GM12878 (cell line): ENCODE measurements around the gene KDM3B. TPM values are rescaled to one million over a fixed set of nuclear protein-coding genes. Genes with fewer than 3 reads are reported as not detected.

ENCODE experiments used
- ATAC-seq: fragments of 200-7000 bp; cut with Tn5 transposase; 3 replicates; pipeline ENCODE4 v1.9.1; 2020; ENCODE audit warnings: mild to moderate bottlenecking, moderate library complexity
- BruUV-seq: library from RNA; stranded (reverse); fragments of 400-500 nt; replicated peaks from 2 replicates; lab custom pipeline; 2021; lab: Mats Ljungman, UMichigan
- CTCF ChIA-PET: fragments of 300-600 bp; sonication (Branson Sonifier 250); formaldehyde crosslinking; extraction: SDS; loops from one replicate; lab custom pipeline; 2021; ENCODE audit warnings: inconsistent platforms; lab: Yijun Ruan, JAX
- POLR2A ChIA-PET: fragments of 350-600 bp; formaldehyde crosslinking; extraction: SDS; loops from one replicate; lab custom pipeline; 2021; ENCODE audit warnings: inconsistent platforms; lab: Charles Lee
- RAD21 ChIA-PET: fragments of 300-600 bp; sonication (Branson Sonifier 250); formaldehyde crosslinking; loops from one replicate; lab custom pipeline; 2023; ENCODE audit warnings: antibody characterized with exemption; ENCODE audit not compliant: unreplicated experiment; lab: Charles Lee
- SMC1A ChIA-PET: fragments of 300-600 bp; sonication (Branson Sonifier 250); formaldehyde crosslinking; loops from one replicate; lab custom pipeline; 2023; ENCODE audit not compliant: unreplicated experiment, uncharacterized antibody; lab: Charles Lee
- DNase-seq: peaks from one replicate; pipeline ENCODE4 v3.0.0-alpha.2; 2011; ENCODE audit warnings: low read depth, low spot score
- FAIRE-seq: peaks from 3 replicates; lab custom pipeline; 2011; peaks lifted over from hg19 to GRCh38; lab: Jason Lieb, UNC
- H2AFZ ChIP-seq: 2 replicates; pipeline ENCODE4 v1.6.0; 2011; ENCODE audit warnings: low read depth, low read length, control low read depth; ENCODE audit not compliant: control insufficient read depth
- H3K27ac ChIP-seq: 2 replicates; pipeline ENCODE4 v1.5.1; 2011; ENCODE audit warnings: control low read depth; ENCODE audit not compliant: control insufficient read depth, insufficient read depth
- H3K27me3 ChIP-seq, 2 experiments: replicated peaks in 1 of 2; 2 replicates each; pipeline versions ENCODE4 v1.6.0 to v1.6.1; 2011; ENCODE audit warnings: low read length in 1 of 2; ENCODE audit not compliant: control insufficient read depth in 2 of 2, insufficient read depth in 2 of 2
- H3K36me3 ChIP-seq, 2 experiments: 2 replicates each; pipeline ENCODE4 v1.5.1; 2011; ENCODE audit warnings: low read length in 1 of 2; ENCODE audit not compliant: control insufficient read depth in 2 of 2, insufficient read depth in 2 of 2
- H3K4me1 ChIP-seq: 2 replicates; pipeline ENCODE4 v1.6.1; 2011; ENCODE audit warnings: mild to moderate bottlenecking, low read length, moderate library complexity, mixed read lengths; ENCODE audit not compliant: control insufficient read depth, insufficient read depth
- H3K4me2 ChIP-seq: 2 replicates; pipeline ENCODE4 v1.6.0; 2011; ENCODE audit warnings: control low read depth; ENCODE audit not compliant: control insufficient read depth, insufficient read depth
- H3K4me3 ChIP-seq: fragments of 200-600 bp; sonication (generic); 2 replicates; pipeline ENCODE4 v1.5.1; 2016
- H3K79me2 ChIP-seq: 2 replicates; pipeline ENCODE4 v1.6.0; 2011; ENCODE audit warnings: low read length; ENCODE audit not compliant: control insufficient read depth, insufficient read depth
- H3K9ac ChIP-seq: 2 replicates; pipeline ENCODE4 v1.8.0; 2011; ENCODE audit warnings: low read length, control low read depth, mixed read lengths; ENCODE audit not compliant: control insufficient read depth, insufficient read depth
- H3K9me3 ChIP-seq: replicated peaks from 3 replicates; pipeline ENCODE4 v1.5.1; 2011; ENCODE audit warnings: mild to moderate bottlenecking, low read length; ENCODE audit not compliant: control insufficient read depth, insufficient read depth
- H4K20me1 ChIP-seq: 2 replicates; pipeline ENCODE4 v1.6.0; 2011; ENCODE audit not compliant: control insufficient read depth, insufficient read depth
- ATF3 ChIP-seq: IDR thresholded peaks from 2 replicates; pipeline ENCODE4 v1.6.1; 2011; ENCODE audit warnings: low read depth, mild to moderate bottlenecking, low read length, moderate library complexity, borderline replicate concordance; ENCODE audit errors: extremely low read depth
- CBX5 ChIP-seq: sonication (generic); IDR thresholded peaks from 2 replicates; pipeline ENCODE4 v1.6.1; 2016; ENCODE audit warnings: low read depth, moderate library complexity, mild to moderate bottlenecking, inconsistent platforms
- CHD2 ChIP-seq: IDR thresholded peaks from 2 replicates; pipeline ENCODE4 v1.6.1; 2011; ENCODE audit warnings: low read depth, low read length, improper control_type of control experiment, borderline replicate concordance
- HDAC6 ChIP-seq: fragments of 200-600 bp; sonication (generic); IDR thresholded peaks from one replicate; pipeline ENCODE4 v1.8.0; 2017; ENCODE audit warnings: antibody characterized with exemption; ENCODE audit not compliant: unreplicated experiment
- NBN ChIP-seq: fragments of 450-650 bp; IDR thresholded peaks from 2 replicates; pipeline ENCODE4 v1.6.1; 2016
- NFYA ChIP-seq: IDR thresholded peaks from 2 replicates; pipeline ENCODE4 v1.6.1; 2011; ENCODE audit warnings: low read depth, mild to moderate bottlenecking, low read length, improper control_type of control experiment, borderline replicate concordance
- RELA ChIP-seq: fragments of 450-650 bp; IDR thresholded peaks from 2 replicates; pipeline ENCODE4 v1.8.0; 2014; ENCODE audit warnings: borderline replicate concordance; ENCODE audit not compliant: partially characterized antibody
- SMC3 ChIP-seq: IDR thresholded peaks from 2 replicates; pipeline ENCODE4 v1.6.1; 2011; ENCODE audit warnings: low read length, improper control_type of control experiment, borderline replicate concordance
- YY1 ChIP-seq: IDR thresholded peaks from 2 replicates; pipeline ENCODE4 v1.6.1; 2011; ENCODE audit warnings: low read depth, mild to moderate bottlenecking, low read length
- ZSCAN29 ChIP-seq: fragments of 450-650 bp; IDR thresholded peaks from 2 replicates; pipeline ENCODE4 v1.6.1; 2017; ENCODE audit warnings: mild to moderate bottlenecking, moderate library complexity
- WGBS: methylation state at CpG from one replicate; pipeline ENCODE4 v1.1.6; 2016; ENCODE audit warnings: low lambda C conversion rate; ENCODE audit not compliant: insufficient replicate concordance, insufficient coverage; ENCODE audit errors: missing lambda C conversion rate; 5-methylcytosine and 5-hydroxymethylcytosine counted together
- in situ Hi-C: fragments of 300-500 bp; cut with MboI; formaldehyde crosslinking; loops from 9 replicates; pipeline ENCODE4 v1.14.3; 2018; ENCODE audit warnings: mixed read lengths
- intact Hi-C: fragments of 100-400 bp; cut with micrococcal nuclease; formaldehyde crosslinking; loops from one replicate; pipeline ENCODE4 v1.14.2; 2022; ENCODE audit not compliant: unreplicated experiment
- polyA plus RNA-seq, 11 experiments: library from polyadenylated mRNA; depleted of rRNA in 4 of 11; unstranded in 6 of 11; stranded (reverse) in 5 of 11; fragments of >200 nt; fragmentation: Nextera tagmentation in 4 of 11; fragmentation: Illumina TruSeq in 1 of 11; extraction: Ambion mirVana in 4 of 11; extraction: Trizol in 1 of 11; gene quantifications; 1 replicate in 1 of 11; 2 replicates in 10 of 11; pipeline versions ENCODE4 v1.2.1 to v1.2.3, GENCODE V29; 2011 to 2016; ENCODE audit warnings: inconsistent platforms in 2 of 11, missing spikeins in 2 of 11, low read depth in 1 of 11
- total RNA-seq, 4 experiments: library from RNA; depleted of rRNA in 3 of 4; stranded (reverse); fragments of >200 nt in 3 of 4; fragmentation: Illumina TruSeq in 1 of 4; extraction: Trizol in 1 of 4; gene quantifications; 2 replicates each; pipeline versions ENCODE4 v1.2.1 to v1.2.3, GENCODE V29; 2013 to 2021

The KDM3B gene
- total and polyA plus RNA-seq, 10 of the 15 experiments (the other 5 are each of a cell fraction or from before 2014, with no cell fraction given), result 8.5 to 45.7 (median 29.0) TPM

GRCh38 chr5:138454121-138454520 lies 101.6 kb downstream of the KDM3B start:
- ChIA-PET POLR2A (no interaction called here), CTCF (interaction anchor here (0.9 to 2.3 kb wide), 3 partner anchors 9 to 94 kb away, joined by 3 to 6 read pairs (median 4); no protein-coding TSS in a partner anchor), RAD21 (interaction anchor here (1.1 kb wide), 1 partner anchor 49 kb away, joined by 3 read pairs; no protein-coding TSS in a partner anchor), SMC1A (interaction anchor here (1.1 kb wide), 1 partner anchor 9 kb away, joined by 4 read pairs; no protein-coding TSS in a partner anchor)
- TF ChIP-seq SMC3 (no peak), HDAC6 (no peak), NBN (no peak), CBX5 (no peak), NFYA (no peak), YY1 (no peak), ZSCAN29 (no peak), CHD2 (no peak), ATF3 (no peak), RELA (no peak)
- no peak for DNase-seq
- Histone ChIP-seq H4K20me1 (no peaks in the 10 kb centered on the region), H3K4me2 (no peak overlapping the region), H3K27me3 (no peaks in the 10 kb centered on the region; a peak in 1 of 4 replicates), H3K79me2 (no peaks in the 10 kb centered on the region), H2AFZ (no peak overlapping the region), H3K4me3 (no peak overlapping the region), H3K36me3 (no peaks in the 10 kb centered on the region), H3K9me3 (no peaks in the 10 kb centered on the region), H3K4me1 (peaks cover 5% of the 10 kb centered on the region), H3K27ac (no peak overlapping the region), H3K9ac (no peak overlapping the region)
- in situ Hi-C loops (no loop called here), intact Hi-C loops (no loop called here)
- no peak for ATAC-seq
- 30% methylated on average over 7 of the region's 8 CpGs for whole genome bisulfite sequencing
- no peak for FAIRE-seq
- no TSS peak for BruUV-seq
